GM12874 (cell line): ENCODE measurements around the gene CYB5D1.

Experiments
- CTCF ChIP-seq: IDR thresholded peaks from 2 replicates; pipeline ENCODE4 v1.5.1; 2011; ENCODE audit warnings: low read depth, mild to moderate bottlenecking, control low read depth, low read length, moderate library complexity; ENCODE audit not compliant: insufficient read depth

Gene CYB5D1

GRCh38 chr17:7835814-7836595 is 21.8 kb upstream of the CYB5D1 start:
- TF ChIP-seq CTCF = no peak

GRCh38 chr17:7836596-7837407 is 21.0 kb upstream of the CYB5D1 start:
- no peak for TF ChIP-seq CTCF

- TF ChIP-seq CTCF = no peak
Measured at GRCh38 chr17:7837408-7838088, 20.3 kb upstream of the CYB5D1 start.

- no peak for TF ChIP-seq CTCF
Measured at GRCh38 chr17:7838090-7839075, 19.4 kb upstream of the CYB5D1 start.

GRCh38 chr17:7839190-7839875 is 18.5 kb upstream of the CYB5D1 start:
- no peak for TF ChIP-seq CTCF

- TF ChIP-seq CTCF = no peak
Measured at GRCh38 chr17:7839876-7840261, 17.9 kb upstream of the CYB5D1 start.
